GM12878 (cell line): ENCODE data around the gene VASP. TPM values are rescaled to one million over a fixed set of nuclear protein-coding genes. Genes with fewer than 3 reads are reported as not detected.
A peak's percentile ranks its signal among the peaks of the same experiment; 100 is the strongest.

Experiments used
- ATF3 ChIP-seq: IDR thresholded peaks from 2 replicates; pipeline ENCODE4 v1.6.1; 2011; ENCODE audit warnings: low read depth, mild to moderate bottlenecking, low read length, moderate library complexity, borderline replicate concordance; ENCODE audit errors: extremely low read depth
- BCLAF1 ChIP-seq: fragments of 450-650 bp; IDR thresholded peaks from 2 replicates; pipeline ENCODE4 v1.6.1; 2017; ENCODE audit warnings: antibody characterized with exemption, mild to moderate bottlenecking, moderate library complexity
- BRCA1 ChIP-seq: IDR thresholded peaks from 2 replicates; pipeline ENCODE4 v1.6.1; 2011; ENCODE audit warnings: low read depth, low read length, improper control_type of control experiment
- CBX5 ChIP-seq: sonication (generic); IDR thresholded peaks from 2 replicates; pipeline ENCODE4 v1.6.1; 2016; ENCODE audit warnings: low read depth, moderate library complexity, mild to moderate bottlenecking, inconsistent platforms
- CHD4 ChIP-seq: fragments of 200-600 bp; sonication (generic); IDR thresholded peaks from 2 replicates; pipeline ENCODE4 v1.6.1; 2016; ENCODE audit warnings: mild to moderate bottlenecking
- DPF2 ChIP-seq: fragments of 450-650 bp; IDR thresholded peaks from 2 replicates; pipeline ENCODE4 v1.6.1; 2017; ENCODE audit warnings: mild to moderate bottlenecking
- GABPA ChIP-seq: IDR thresholded peaks from 2 replicates; pipeline ENCODE4 v1.6.1; 2014; ENCODE audit warnings: antibody characterized with exemption, low read depth, mild to moderate bottlenecking, inconsistent platforms
- IKZF2 ChIP-seq, 2 experiments: fragments of 450-650 bp; IDR thresholded peaks; 2 replicates each; pipeline ENCODE4 v1.6.1; 2017; ENCODE audit warnings: mild to moderate bottlenecking in 2 of 2, moderate library complexity in 2 of 2
- MXI1 ChIP-seq: fragments of 150-350 bp; IDR thresholded peaks from 2 replicates; pipeline ENCODE4 v1.6.1; 2011; ENCODE audit warnings: low read depth, mild to moderate bottlenecking, inconsistent platforms, low read length, improper control_type of control experiment
- NFIC ChIP-seq: IDR thresholded peaks from 2 replicates; pipeline ENCODE4 v1.6.1; 2012; ENCODE audit warnings: low read depth, mild to moderate bottlenecking, inconsistent platforms, low read length, moderate library complexity
- NFYA ChIP-seq: IDR thresholded peaks from 2 replicates; pipeline ENCODE4 v1.6.1; 2011; ENCODE audit warnings: low read depth, mild to moderate bottlenecking, low read length, improper control_type of control experiment, borderline replicate concordance
- PAX8 ChIP-seq: fragments of 450-650 bp; IDR thresholded peaks from 2 replicates; pipeline ENCODE4 v1.6.1; 2017; ENCODE audit warnings: mild to moderate bottlenecking, moderate library complexity
- PBX3 ChIP-seq: IDR thresholded peaks from 2 replicates; pipeline ENCODE4 v1.6.1; 2011; ENCODE audit warnings: mild to moderate bottlenecking, low read depth, low read length, moderate library complexity; ENCODE audit not compliant: insufficient replicate concordance
- RAD51 ChIP-seq: fragments of 450-650 bp; IDR thresholded peaks from 2 replicates; pipeline ENCODE4 v1.6.1; 2016; ENCODE audit warnings: moderate library complexity, mild to moderate bottlenecking, inconsistent platforms
- SIN3A ChIP-seq: IDR thresholded peaks from 2 replicates; pipeline ENCODE4 v1.6.1; 2012; ENCODE audit warnings: low read depth, low read length, improper control_type of control experiment
- SKIL ChIP-seq: fragments of 450-650 bp; IDR thresholded peaks from 2 replicates; pipeline ENCODE4 v1.6.1; 2017; ENCODE audit warnings: mild to moderate bottlenecking, low read depth, inconsistent platforms; ENCODE audit not compliant: poor library complexity, severe bottlenecking
- SPI1 ChIP-seq: IDR thresholded peaks from 2 replicates; pipeline ENCODE4 v1.6.1; 2011; ENCODE audit warnings: low read depth, mild to moderate bottlenecking, low read length, moderate library complexity, borderline replicate concordance; ENCODE audit not compliant: insufficient read depth
- SREBF1 ChIP-seq: IDR thresholded peaks from 2 replicates; pipeline ENCODE4 v1.6.1; 2012; ENCODE audit warnings: mild to moderate bottlenecking, low read length
- SUZ12 ChIP-seq: fragments of 200-600 bp; sonication (generic); IDR thresholded peaks from one replicate; pipeline ENCODE4 v1.6.1; 2018; ENCODE audit warnings: antibody characterized with exemption, mild to moderate bottlenecking; ENCODE audit not compliant: unreplicated experiment
- TAF1 ChIP-seq: IDR thresholded peaks from 2 replicates; pipeline ENCODE4 v1.6.1; 2011; ENCODE audit warnings: mild to moderate bottlenecking, low read depth, low read length, borderline replicate concordance
- TCF3 ChIP-seq: IDR thresholded peaks from 2 replicates; pipeline ENCODE4 v1.6.1; 2012; ENCODE audit warnings: low read depth, mild to moderate bottlenecking, low read length, borderline replicate concordance; ENCODE audit not compliant: insufficient read depth
- TCF7 ChIP-seq: IDR thresholded peaks from 2 replicates; pipeline ENCODE4 v1.6.1; 2014; ENCODE audit warnings: antibody characterized with exemption, borderline replicate concordance
- YY1 ChIP-seq: IDR thresholded peaks from 2 replicates; pipeline ENCODE4 v1.6.1; 2011; ENCODE audit warnings: low read depth, mild to moderate bottlenecking, low read length
- ZZZ3 ChIP-seq: IDR thresholded peaks from 2 replicates; pipeline ENCODE4 v1.6.1; 2011; ENCODE audit warnings: low read depth; ENCODE audit not compliant: control insufficient read depth, insufficient read length
- polyA plus RNA-seq, 11 experiments: library from polyadenylated mRNA; depleted of rRNA in 4 of 11; unstranded in 6 of 11; stranded (reverse) in 5 of 11; fragments of >200 nt; fragmentation: Nextera tagmentation in 4 of 11; fragmentation: Illumina TruSeq in 1 of 11; extraction: Ambion mirVana in 4 of 11; extraction: Trizol in 1 of 11; gene quantifications; 1 replicate in 1 of 11; 2 replicates in 10 of 11; pipeline versions ENCODE4 v1.2.1 to v1.2.3, GENCODE V29; 2011 to 2016; ENCODE audit warnings: inconsistent platforms in 2 of 11, missing spikeins in 2 of 11, low read depth in 1 of 11
- total RNA-seq, 4 experiments: library from RNA; depleted of rRNA in 3 of 4; stranded (reverse); fragments of >200 nt in 3 of 4; fragmentation: Illumina TruSeq in 1 of 4; extraction: Trizol in 1 of 4; gene quantifications; 2 replicates each; pipeline versions ENCODE4 v1.2.1 to v1.2.3, GENCODE V29; 2013 to 2021

Gene VASP
- total and polyA plus RNA-seq, 10 of the 15 experiments (the other 5 are each of a cell fraction or from before 2014, with no cell fraction given) = 19.5 to 298 (median 84.8) TPM

- TF ChIP-seq ATF3 (peak; percentile 73; the same call in 1 of the 2 replicates), DPF2 (no peak), BRCA1 (no peak), SUZ12 (peak; percentile 94), PBX3 (no peak), SREBF1 (peak; percentile 86), SPI1 (peak; percentile 28; the same call in 1 of the 2 replicates), TCF3 (no peak), GABPA (peak; percentile 83), TCF7 (no peak), NFIC (no peak), TAF1 (no peak), CBX5 (no peak), NFYA (no peak), SIN3A (no peak), PAX8 (no peak), IKZF2 (IDR thresholded peaks at IDR 0.05) (no peak), ZZZ3 (no peak), RAD51 (no peak), CHD4 (no peak), YY1 (0 out of 2 replicates have a peak, but pooled peaks have one; percentile 48), MXI1 (no peak), SKIL (no peak), BCLAF1 (no peak)
Measured at GRCh38 chr19:45485305-45486077, 21.8 kb upstream of the VASP start (continued).
